ENCODE data around the gene MMD2. TPM values are rescaled to one million over a fixed set of nuclear protein-coding genes. Genes with fewer than 3 reads are reported as not detected.

MMD2 gene
- total and polyA plus RNA-seq, 2 donors (not counting 1 experiment from before 2014, with no cell fraction given): not detected

- no peak overlapping the region for H2AFZ ChIP-seq (ENCODE audit: insufficient read depth, low read depth, low read length, poor library complexity, severe bottlenecking)
- no peak overlapping the region for H3K27ac Mint-ChIP-seq
- peaks cover 2% of the 10 kb centered on the region for H3K9me3 Mint-ChIP-seq (ENCODE audit: insufficient read depth)
- no peaks in the 10 kb centered on the region for H3K36me3 ChIP-seq (replicated peaks in 1 of 2; ENCODE audit: control extremely low read depth in 1 of 2, control insufficient read depth in 1 of 2, extremely low read depth in 1 of 2, insufficient read depth in 2 of 2, low read length in 1 of 2)
- H3K4me3 Mint-ChIP-seq: no peak overlapping the region
- H3K9me3 ChIP-seq (ENCODE audit: control extremely low read depth in 1 of 3, control insufficient read depth in 2 of 3, insufficient read depth in 1 of 3, low read length in 2 of 3): peaks cover 0 to 8% (median 0%) of the 10 kb centered on the region in 3 donors
- POLR2A ChIA-PET: no interaction called here
- H4K20me1 ChIP-seq (ENCODE audit: control insufficient read depth, insufficient read depth, low read length, poor library complexity, severe bottlenecking): no peaks in the 10 kb centered on the region
- no peak overlapping the region for H3K4me2 ChIP-seq (replicated peaks; ENCODE audit: low read depth, low read length, poor library complexity, severe bottlenecking)
- H3K27me3 ChIP-seq (replicated peaks in 1 of 4; ENCODE audit: control extremely low read depth in 1 of 4, control insufficient read depth in 3 of 4, insufficient read depth in 4 of 4, low read length in 3 of 4): peaks cover 0 to 14% (median 3%) of the 10 kb centered on the region in 4 experiments
- no peaks in the 10 kb centered on the region for H3K4me1 ChIP-seq (ENCODE audit: control insufficient read depth in 2 of 2, insufficient read depth in 2 of 2, low read length in 2 of 2)
- no peak for ATAC-seq (ENCODE audit: low read depth)
- H3K27me3 Mint-ChIP-seq: peaks cover 17% of the 10 kb centered on the region
- intact Hi-C loops (cut with micrococcal nuclease): no loop called here
- no peaks in the 10 kb centered on the region for H3K4me1 Mint-ChIP-seq
- CTCF ChIA-PET: no interaction called here
- DNase-seq: no peak
- WGBS (ENCODE audit: insufficient coverage): 84% methylated on average over 11 of the region's 19 CpGs
- TF ChIP-seq EZH2 (IDR thresholded peaks at IDR 0.05; ENCODE audit: borderline replicate concordance, insufficient read depth, low read depth, low read length, poor library complexity, severe bottlenecking) (no peak), CTCF (IDR thresholded peaks at IDR 0.05) (no peak)
- H3K79me2 ChIP-seq (ENCODE audit: control insufficient read depth, insufficient read depth, low read length): no peaks in the 10 kb centered on the region
- H3K4me3 ChIP-seq (ENCODE audit: control extremely low read depth in 1 of 5, extremely low read depth in 1 of 5, insufficient read depth in 1 of 5, low read depth in 2 of 5, low read length in 4 of 5): no peak overlapping the region
- no peak overlapping the region for H3K9ac ChIP-seq (ENCODE audit: low read length)
- no peak overlapping the region for H3K27ac ChIP-seq (ENCODE audit: low read length in 2 of 2)
Measured at GRCh38 chr7:4871930-4872675, 86.9 kb downstream of the MMD2 start.

GRCh38 chr7:4871056-4871680 lies 87.8 kb downstream of the MMD2 start:
- Mint-ChIP-seq H3K4me3 (no peak overlapping the region), H3K27me3 (peaks cover 22% of the 10 kb centered on the region), H3K27ac (no peak overlapping the region), H3K9me3 (ENCODE audit: insufficient read depth) (peaks cover 2% of the 10 kb centered on the region), H3K4me1 (no peaks in the 10 kb centered on the region)
- Histone ChIP-seq H2AFZ (ENCODE audit: insufficient read depth, low read depth, low read length, poor library complexity, severe bottlenecking) (no peak overlapping the region), H3K36me3 (replicated peaks in 1 of 2; ENCODE audit: control extremely low read depth in 1 of 2, control insufficient read depth in 1 of 2, extremely low read depth in 1 of 2, insufficient read depth in 2 of 2, low read length in 1 of 2) (no peaks in the 10 kb centered on the region), H3K9ac (ENCODE audit: low read length) (no peak overlapping the region), H3K27me3 (replicated peaks in 1 of 4; ENCODE audit: control extremely low read depth in 1 of 4, control insufficient read depth in 3 of 4, insufficient read depth in 4 of 4, low read length in 3 of 4) (peaks cover 0 to 14% (median 3%) of the 10 kb centered on the region in 4 experiments), H4K20me1 (ENCODE audit: control insufficient read depth, insufficient read depth, low read length, poor library complexity, severe bottlenecking) (no peaks in the 10 kb centered on the region), H3K4me2 (replicated peaks; ENCODE audit: low read depth, low read length, poor library complexity, severe bottlenecking) (no peak overlapping the region), H3K4me1 (ENCODE audit: control insufficient read depth in 2 of 2, insufficient read depth in 2 of 2, low read length in 2 of 2) (no peaks in the 10 kb centered on the region), H3K4me3 (ENCODE audit: control extremely low read depth in 1 of 5, extremely low read depth in 1 of 5, insufficient read depth in 1 of 5, low read depth in 2 of 5, low read length in 4 of 5) (no peak overlapping the region), H3K27ac (ENCODE audit: low read length in 2 of 2) (no peak overlapping the region), H3K9me3 (ENCODE audit: control extremely low read depth in 1 of 3, control insufficient read depth in 2 of 3, insufficient read depth in 1 of 3, low read length in 2 of 3) (peaks cover 0 to 8% (median 0%) of the 10 kb centered on the region in 3 donors), H3K79me2 (ENCODE audit: control insufficient read depth, insufficient read depth, low read length) (no peaks in the 10 kb centered on the region)
- no peak for TF ChIP-seq CTCF (IDR thresholded peaks at IDR 0.05)
- no peak for TF ChIP-seq EZH2 (IDR thresholded peaks at IDR 0.05; ENCODE audit: borderline replicate concordance, insufficient read depth, low read depth, low read length, poor library complexity, severe bottlenecking)
- no peak for ATAC-seq (ENCODE audit: low read depth)
- 31% methylated on average over 21 of the region's 23 CpGs for WGBS (ENCODE audit: insufficient coverage)
- POLR2A ChIA-PET: no interaction called here
- CTCF ChIA-PET: no interaction called here
- intact Hi-C loops (cut with micrococcal nuclease): no loop called here
- no peak for DNase-seq

All from B cell (primary cell).